Stomach (tissue), 4 donors: Measurements from ENCODE around the gene ELN.

Experiments
- CTCF ChIP-seq, 7 experiments: fragments of 450-650 bp in 4 of 7; fragments of 200-600 bp in 3 of 7; sonication (generic) in 3 of 7; IDR thresholded peaks; one replicate each; pipeline ENCODE4 v1.5.1; 2016 to 2019; ENCODE audit warnings: antibody characterized with exemption in 7 of 7, control low read depth in 2 of 7, mild to moderate bottlenecking in 1 of 7
- EP300 ChIP-seq: sonication (generic); formaldehyde crosslinking; IDR thresholded peaks from one replicate; pipeline ENCODE4 v1.6.1; 2017; ENCODE audit warnings: antibody characterized with exemption
- POLR2A ChIP-seq, 4 donors: fragments of 450-650 bp; IDR thresholded peaks; one replicate each; pipeline ENCODE4 v1.6.1; 2016; ENCODE audit warnings: antibody characterized with exemption in 4 of 4, control low read depth in 2 of 4, mild to moderate bottlenecking in 1 of 4, moderate library complexity in 1 of 4
- POLR2AphosphoS5 ChIP-seq, 3 donors: sonication (generic); formaldehyde crosslinking; IDR thresholded peaks; one replicate each; pipeline ENCODE4 v1.6.1; 2016; ENCODE audit warnings: antibody characterized with exemption in 3 of 3

- TF ChIP-seq POLR2A (IDR thresholded peaks at IDR 0.05) (no peak), EP300 (no peak), CTCF (IDR thresholded peaks at IDR 0.05) (no peak), POLR2AphosphoS5 (IDR thresholded peaks at IDR 0.05) (no peak)
These were observed 42.6 kb downstream of the ELN start for GRCh38 chr7:74070619-74070921.
